Panc1 (cell line): ENCODE measurements around the gene FAM228B. TPM values are rescaled to one million over a fixed set of nuclear protein-coding genes. Genes with fewer than 3 reads are reported as not detected.

Experiments
- ATAC-seq: fragments of 200-7000 bp; cut with Tn5 transposase; 2 replicates; pipeline ENCODE4 v1.9.1; 2020; ENCODE audit warnings: mild to moderate bottlenecking, moderate library complexity
- BruUV-seq: library from RNA; stranded (reverse); fragments of 400-500 nt; replicated peaks from 2 replicates; lab custom pipeline; 2021; lab: Mats Ljungman, UMichigan
- CTCF ChIA-PET: fragments of 300-600 bp; sonication (Branson Sonifier 250); formaldehyde crosslinking; loops from one replicate; lab custom pipeline; 2022; ENCODE audit warnings: antibody characterized with exemption; lab: Charles Lee
- POLR2A ChIA-PET: fragments of 300-600 bp; sonication (Branson Sonifier 250); formaldehyde crosslinking; loops from one replicate; lab custom pipeline; 2022; ENCODE audit warnings: antibody characterized with exemption; lab: Charles Lee
- DNase-seq: peaks from one replicate; pipeline ENCODE4 v3.0.0-alpha.2; 2010; ENCODE audit warnings: low read depth, low spot score
- H3K27ac ChIP-seq: 2 replicates; pipeline ENCODE4 v1.5.1; 2011; ENCODE audit warnings: mild to moderate bottlenecking, low read length, inconsistent platforms
- H3K27me3 ChIP-seq: fragments of 200-500 bp; sonication (Bioruptor generic); 2 replicates; pipeline ENCODE4 v1.6.0; 2014; ENCODE audit warnings: low read length, inconsistent platforms; ENCODE audit not compliant: control insufficient read depth, insufficient read depth
- H3K36me3 ChIP-seq: fragments of 200-500 bp; sonication (Bioruptor generic); 2 replicates; pipeline ENCODE4 v1.5.1; 2014; ENCODE audit warnings: inconsistent platforms, mild to moderate bottlenecking, low read length, moderate library complexity; ENCODE audit not compliant: control insufficient read depth, insufficient read depth
- H3K4me1 ChIP-seq: 2 replicates; pipeline ENCODE4 v1.5.1; 2011; ENCODE audit warnings: inconsistent platforms, mild to moderate bottlenecking, low read length, moderate library complexity; ENCODE audit not compliant: control insufficient read depth, insufficient read depth
- H3K4me3 ChIP-seq, 2 experiments: 2 replicates each; pipeline ENCODE4 v1.5.1; 2011 to 2012; ENCODE audit warnings: low read depth in 2 of 2, low read length in 2 of 2, mild to moderate bottlenecking in 2 of 2, inconsistent platforms in 1 of 2, moderate library complexity in 1 of 2
- H3K9me3 ChIP-seq: fragments of 200-500 bp; sonication (Bioruptor generic); 2 replicates; pipeline ENCODE4 v1.5.1; 2014; ENCODE audit warnings: low read depth, mild to moderate bottlenecking, inconsistent platforms, low read length, moderate library complexity; ENCODE audit not compliant: control insufficient read depth, insufficient read depth
- CTCF ChIP-seq: fragments of 450-650 bp; IDR thresholded peaks from 2 replicates; pipeline ENCODE4 v1.5.1; 2017; ENCODE audit warnings: mild to moderate bottlenecking
- POLR2AphosphoS5 ChIP-seq: IDR thresholded peaks from 2 replicates; pipeline ENCODE4 v1.6.1; 2012; ENCODE audit warnings: mild to moderate bottlenecking, low read depth, low read length, moderate library complexity
- REST ChIP-seq, 2 experiments: IDR thresholded peaks; 2 replicates each; pipeline ENCODE4 v1.6.1; 2011 to 2012; ENCODE audit warnings: low read depth in 2 of 2, control low read depth in 1 of 2, low read length in 1 of 2, mild to moderate bottlenecking in 1 of 2, moderate library complexity in 1 of 2; ENCODE audit not compliant: insufficient read depth in 1 of 2
- SIN3A ChIP-seq: IDR thresholded peaks from 2 replicates; pipeline ENCODE4 v1.6.1; 2012; ENCODE audit warnings: low read depth, mild to moderate bottlenecking, low read length, moderate library complexity, borderline replicate concordance; ENCODE audit not compliant: insufficient read depth
- TCF7L2 ChIP-seq: IDR thresholded peaks from 2 replicates; pipeline ENCODE4 v1.6.1; 2011; ENCODE audit warnings: mild to moderate bottlenecking, low read depth, low read length, inconsistent platforms
- in situ Hi-C: cut with HindIII; loops from 2 replicates; pipeline ENCODE4 v1.10.0; 2016; ENCODE audit warnings: low sequenced_read_pairs, low pct_unique_long_range_greater_than_20kb
- intact Hi-C: fragments of 100-400 bp; cut with micrococcal nuclease; formaldehyde crosslinking; loops from one replicate; pipeline ENCODE4 v1.10.0; 2022; ENCODE audit not compliant: unreplicated experiment
- total RNA-seq: library from RNA; stranded (reverse); gene quantifications from one replicate; pipeline ENCODE4 v1.2.1, GENCODE V29; 2021; ENCODE audit not compliant: unreplicated experiment

FAM228B gene
- total RNA-seq, 1 experiment from 2014 or later, result 23.0 TPM

- ChIA-PET POLR2A (interaction anchor here (0.6 kb wide), 1 partner anchor 39 kb away, joined by 3 read pairs; no protein-coding TSS in a partner anchor), CTCF (no interaction called here)
- ATAC-seq, result no peak
Observed at GRCh38 chr2:24115057-24115456, 8.2 kb upstream of the FAM228B start.

GRCh38 chr2:24117902-24118301, 5.4 kb upstream of the FAM228B start:
- Histone ChIP-seq H3K4me3 (no peak overlapping the region), H3K27me3 (no peaks in the 10 kb centered on the region), H3K9me3 (0 out of 2 replicates have a peak, but pooled peaks cover 4% of the 10 kb centered on the region), H3K4me1 (peaks cover 4% of the 10 kb centered on the region; the same call in 1 of the 2 replicates), H3K27ac (no peak overlapping the region), H3K36me3 (no peaks in the 10 kb centered on the region)
- in situ Hi-C loops (no loop called here), intact Hi-C loops (no loop called here)
- TF ChIP-seq CTCF, result no peak
- TF ChIP-seq POLR2AphosphoS5, result no peak
- TF ChIP-seq REST (IDR thresholded peaks at IDR 0.05; ENCODE audit: insufficient read depth in 1 of 2, low read depth in 2 of 2, low read length in 1 of 2), result no peak
- no peak for TF ChIP-seq SIN3A
- no peak for TF ChIP-seq TCF7L2
- no peak for DNase-seq
- BruUV-seq, result no TSS peak
- no peak for ATAC-seq
- ChIA-PET POLR2A (no interaction called here), CTCF (no interaction called here)

More at GRCh38 chr2:24115057-24115456, 8.2 kb upstream of the FAM228B start:
- TF ChIP-seq SIN3A (no peak), POLR2AphosphoS5 (no peak), CTCF (no peak), REST (IDR thresholded peaks at IDR 0.05; ENCODE audit: insufficient read depth in 1 of 2, low read depth in 2 of 2, low read length in 1 of 2) (no peak), TCF7L2 (no peak)
- intact Hi-C loops (no loop called here), in situ Hi-C loops (no loop called here)
- H3K27ac ChIP-seq, result no peak overlapping the region
- H3K4me3 ChIP-seq, result no peak overlapping the region
- H3K27me3 ChIP-seq, result no peaks in the 10 kb centered on the region
- H3K9me3 ChIP-seq, result 0 out of 2 replicates have a peak, but pooled peaks cover 4% of the 10 kb centered on the region
- no peaks in the 10 kb centered on the region for H3K36me3 ChIP-seq
- BruUV-seq, result no TSS peak
- no peaks in the 10 kb centered on the region for H3K4me1 ChIP-seq
- no peak for DNase-seq
